CD8-positive, alpha-beta memory T cell (primary cell): ENCODE data around the gene ZNF622. TPM values are rescaled to one million over a fixed set of nuclear protein-coding genes. Genes with fewer than 3 reads are reported as not detected.

Experiments used
- CTCF ChIA-PET: fragments of 350-600 bp; sonication (Branson Sonifier 250); formaldehyde crosslinking; loops from one replicate; lab custom pipeline; 2021; ENCODE audit warnings: antibody characterized with exemption; lab: Charles Lee
- POLR2A ChIA-PET: fragments of 350-600 bp; sonication (Branson Sonifier 250); formaldehyde crosslinking; loops from one replicate; lab custom pipeline; 2021; ENCODE audit warnings: antibody characterized with exemption; lab: Charles Lee
- DNase-seq, 5 donors: peaks; one replicate each; pipeline versions ENCODE4 v3.0.0 to v3.0.0-alpha.2; 2020 to 2022; ENCODE audit warnings: mixed read lengths in 1 of 5
- H3K27ac ChIP-seq: one replicate; pipeline ENCODE4 v1.7.0; 2013; ENCODE audit warnings: low read depth, mild to moderate bottlenecking, low read length, moderate library complexity
- H3K27me3 ChIP-seq: 2 replicates; pipeline ENCODE4 v1.7.0; 2013; ENCODE audit warnings: low read length, mild to moderate bottlenecking; ENCODE audit not compliant: insufficient read depth, poor library complexity, severe bottlenecking
- H3K36me3 ChIP-seq: 2 replicates; pipeline ENCODE4 v1.7.0; 2013; ENCODE audit warnings: mild to moderate bottlenecking, low read length, moderate library complexity; ENCODE audit not compliant: insufficient read depth
- H3K4me1 ChIP-seq: 2 replicates; pipeline ENCODE4 v1.7.0; 2013; ENCODE audit warnings: mild to moderate bottlenecking, low read length, moderate library complexity; ENCODE audit not compliant: insufficient read depth
- H3K4me3 ChIP-seq: 2 replicates; pipeline ENCODE4 v1.7.0; 2013; ENCODE audit warnings: mild to moderate bottlenecking, low read length
- H3K9me3 ChIP-seq: 2 replicates; pipeline ENCODE4 v1.7.0; 2013; ENCODE audit warnings: mild to moderate bottlenecking, low read length
- H3K27ac Mint-ChIP-seq, 8 donors: one replicate each; pipeline ENCODE4 v1.8.0; 2020 to 2021; ENCODE audit warnings: mixed read lengths in 8 of 8, mild to moderate bottlenecking in 6 of 8, inconsistent platforms in 3 of 8, moderate library complexity in 3 of 8
- H3K27me3 Mint-ChIP-seq, 2 donors: one replicate each; pipeline ENCODE4 v1.8.0; 2020 to 2021; ENCODE audit warnings: mixed read lengths in 2 of 2, mild to moderate bottlenecking in 1 of 2, moderate library complexity in 1 of 2
- H3K36me3 Mint-ChIP-seq, 3 donors: one replicate each; pipeline ENCODE4 v1.8.0; 2020 to 2021; ENCODE audit warnings: mixed read lengths in 3 of 3, inconsistent platforms in 1 of 3, mild to moderate bottlenecking in 1 of 3
- H3K4me1 Mint-ChIP-seq, 3 donors: one replicate each; pipeline ENCODE4 v1.8.0; 2020 to 2021; ENCODE audit warnings: mixed read lengths in 3 of 3, inconsistent platforms in 1 of 3, mild to moderate bottlenecking in 1 of 3
- H3K4me3 Mint-ChIP-seq, 7 donors: one replicate each; pipeline ENCODE4 v1.8.0; 2020 to 2021; ENCODE audit warnings: mixed read lengths in 7 of 7, mild to moderate bottlenecking in 6 of 7, moderate library complexity in 4 of 7, inconsistent platforms in 2 of 7
- H3K9me3 Mint-ChIP-seq, 5 donors: one replicate each; pipeline ENCODE4 v1.8.0; 2020 to 2022; ENCODE audit warnings: mixed read lengths in 5 of 5, mild to moderate bottlenecking in 3 of 5, moderate library complexity in 2 of 5, inconsistent platforms in 1 of 5
- polyA plus RNA-seq: library from polyadenylated mRNA; unstranded; fragments of 300-500 nt; fragmentation: Illumina TruSeq; gene quantifications from one replicate; pipeline ENCODE4 v1.2.3, GENCODE V29; 2021
- total RNA-seq, 2 experiments: library from RNA; stranded (reverse); gene quantifications; one replicate each; pipeline ENCODE4 v1.2.3, GENCODE V29; 2021

The ZNF622 gene
- total and polyA plus RNA-seq, 3 experiments from 2014 or later: 45.1 to 54.9 (median 45.9) TPM

DNA sequence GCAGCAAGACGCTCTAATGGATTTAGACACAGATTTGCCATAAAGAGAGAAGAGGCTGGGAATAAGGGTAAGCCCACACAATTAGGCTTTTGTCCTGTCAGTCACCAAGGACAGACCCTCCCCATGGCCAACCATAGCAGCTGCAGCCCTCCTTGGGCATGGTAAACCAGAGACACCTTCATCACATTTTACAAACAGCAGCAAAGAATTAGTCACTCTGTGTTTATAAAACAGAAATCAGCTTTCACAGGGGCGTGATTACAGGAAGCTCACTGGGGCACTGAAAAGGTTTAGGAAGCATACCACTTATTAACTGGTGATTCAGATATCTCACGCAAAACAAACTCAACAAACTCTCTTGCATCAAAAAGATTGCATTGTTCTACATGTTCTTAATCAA is 37.3 kb upstream of the ZNF622 start:
- H3K4me1 Mint-ChIP-seq: peaks cover 4 to 20% (median 18%) of the 10 kb centered on the region in 3 donors

DNA sequence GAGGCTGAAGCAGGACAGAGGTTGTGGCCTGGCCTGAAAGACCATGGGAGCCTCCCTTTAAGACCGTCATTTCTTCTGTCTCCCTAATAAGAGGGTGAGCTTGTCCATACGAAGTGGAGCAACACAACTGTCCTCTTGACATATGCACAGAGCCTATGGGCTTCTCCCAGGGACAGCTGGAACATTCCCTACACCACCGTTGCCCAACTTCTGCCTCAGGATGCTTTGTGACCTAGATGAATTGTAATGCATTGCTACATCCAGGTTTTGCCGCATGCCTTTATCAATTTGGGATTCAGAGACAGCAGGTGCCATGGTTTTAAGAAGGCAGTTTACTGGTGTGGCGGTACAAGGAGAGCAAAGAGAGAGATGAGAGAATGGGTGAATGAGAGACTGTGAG is 34.4 kb upstream of the ZNF622 start:
- Mint-ChIP-seq H3K27me3 (peaks cover 0 to 1% of the 10 kb centered on the region in 2 donors), H3K4me1 (peaks cover 4 to 20% (median 16%) of the 10 kb centered on the region in 3 donors), H3K27ac (no peak overlapping the region), H3K36me3 (peaks cover 15 to 47% (median 20%) of the 10 kb centered on the region in 3 donors), H3K4me3 (peak overlapping the region in 1 of 7 donors; percentile 11), H3K9me3 (peaks cover under 1 to 25% (median 17%) of the 10 kb centered on the region in 5 donors)
- ChIA-PET CTCF (no interaction called here), POLR2A (no interaction called here)
- DNase-seq: no peak
- Histone ChIP-seq H3K9me3 (peaks cover 5% of the 10 kb centered on the region), H3K27me3 (no peaks in the 10 kb centered on the region), H3K4me1 (no peaks in the 10 kb centered on the region), H3K4me3 (no peak overlapping the region), H3K36me3 (no peaks in the 10 kb centered on the region), H3K27ac (no peak overlapping the region)

More for the DNA sequence above, 37.3 kb upstream of the ZNF622 start:
- H3K27me3 Mint-ChIP-seq: peaks cover 0 to 3% of the 10 kb centered on the region in 2 donors
- peaks cover 0 to 5% (median 1%) of the 10 kb centered on the region in 5 donors for H3K9me3 Mint-ChIP-seq
- Histone ChIP-seq H3K4me3 (no peak overlapping the region), H3K27ac (no peak overlapping the region), H3K27me3 (no peaks in the 10 kb centered on the region), H3K9me3 (no peaks in the 10 kb centered on the region), H3K36me3 (no peaks in the 10 kb centered on the region), H3K4me1 (no peaks in the 10 kb centered on the region)
- ChIA-PET POLR2A (no interaction called here), CTCF (no interaction called here)
- DNase-seq: no peak
- peaks cover 11 to 25% (median 14%) of the 10 kb centered on the region in 3 donors for H3K36me3 Mint-ChIP-seq
- no peak overlapping the region for H3K27ac Mint-ChIP-seq
- no peak overlapping the region for H3K4me3 Mint-ChIP-seq

DNA sequence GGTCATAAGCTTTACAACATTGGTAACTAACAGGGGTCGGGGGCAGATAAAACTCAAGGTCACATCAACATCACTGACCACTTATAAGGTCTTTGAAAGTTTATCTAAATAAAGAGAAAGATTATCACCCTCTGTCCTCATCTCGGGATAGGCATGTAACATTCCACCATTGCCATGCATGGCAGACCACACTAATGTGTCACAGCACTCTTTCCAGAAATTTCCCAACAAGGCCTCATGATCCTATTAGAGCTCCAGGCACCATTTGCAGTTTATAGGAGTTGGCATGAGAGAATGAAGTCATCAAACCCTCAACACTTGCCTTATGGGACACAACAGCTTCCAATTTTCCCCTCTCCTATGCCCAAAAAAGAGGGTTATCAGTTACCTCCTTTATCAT is 31.9 kb upstream of the ZNF622 start:
- Histone ChIP-seq H3K36me3 (no peaks in the 10 kb centered on the region), H3K9me3 (peaks cover 6% of the 10 kb centered on the region), H3K4me3 (no peak overlapping the region), H3K4me1 (no peaks in the 10 kb centered on the region), H3K27me3 (no peaks in the 10 kb centered on the region), H3K27ac (no peak overlapping the region)
- ChIA-PET POLR2A (no interaction called here), CTCF (interaction anchor here (1.9 kb wide), 1 partner anchor 14 kb away, joined by 7 read pairs; no protein-coding TSS in a partner anchor)
- Mint-ChIP-seq H3K4me1 (peaks cover 5 to 30% (median 20%) of the 10 kb centered on the region in 3 donors), H3K9me3 (peaks cover 5 to 33% (median 23%) of the 10 kb centered on the region in 5 donors), H3K27me3 (peaks cover 0 to 3% of the 10 kb centered on the region in 2 donors), H3K4me3 (no peak overlapping the region), H3K36me3 (peaks cover 14 to 43% (median 20%) of the 10 kb centered on the region in 3 donors), H3K27ac (no peak overlapping the region)
- no peak for DNase-seq

DNA sequence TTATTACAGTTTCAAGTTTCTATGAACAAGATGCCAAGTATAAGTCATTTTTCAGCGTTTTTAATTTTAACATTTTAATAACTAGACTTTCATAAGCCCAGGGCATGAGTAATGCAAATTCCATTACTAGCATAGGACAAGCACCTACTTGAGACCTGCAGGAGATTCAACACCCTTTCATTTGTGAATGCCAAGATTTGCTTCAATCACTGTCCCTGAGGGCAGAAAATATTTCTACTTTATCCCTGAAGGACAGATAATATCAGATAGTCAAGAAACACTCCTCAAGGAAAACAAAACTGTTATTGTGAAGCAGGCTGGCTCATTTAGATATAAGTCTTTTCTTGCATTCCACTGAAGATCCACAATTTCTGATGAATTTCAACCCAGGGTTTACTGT is 27.7 kb upstream of the ZNF622 start:
- H3K4me1 Mint-ChIP-seq: peaks cover 5 to 37% (median 9%) of the 10 kb centered on the region in 3 donors
- H3K4me3 Mint-ChIP-seq: no peak overlapping the region
- POLR2A ChIA-PET: no interaction called here
- Histone ChIP-seq H3K9me3 (peaks cover 6% of the 10 kb centered on the region), H3K4me3 (no peak overlapping the region), H3K27ac (no peak overlapping the region), H3K4me1 (no peaks in the 10 kb centered on the region), H3K36me3 (no peaks in the 10 kb centered on the region), H3K27me3 (no peaks in the 10 kb centered on the region)
- no peak for DNase-seq
- H3K27ac Mint-ChIP-seq: no peak overlapping the region
- CTCF ChIA-PET: no interaction called here
- H3K27me3 Mint-ChIP-seq: peaks cover 0 to 3% of the 10 kb centered on the region in 2 donors
- peaks cover 5 to 32% (median 23%) of the 10 kb centered on the region in 5 donors for H3K9me3 Mint-ChIP-seq
- peaks cover 7 to 35% (median 16%) of the 10 kb centered on the region in 3 donors for H3K36me3 Mint-ChIP-seq

DNA sequence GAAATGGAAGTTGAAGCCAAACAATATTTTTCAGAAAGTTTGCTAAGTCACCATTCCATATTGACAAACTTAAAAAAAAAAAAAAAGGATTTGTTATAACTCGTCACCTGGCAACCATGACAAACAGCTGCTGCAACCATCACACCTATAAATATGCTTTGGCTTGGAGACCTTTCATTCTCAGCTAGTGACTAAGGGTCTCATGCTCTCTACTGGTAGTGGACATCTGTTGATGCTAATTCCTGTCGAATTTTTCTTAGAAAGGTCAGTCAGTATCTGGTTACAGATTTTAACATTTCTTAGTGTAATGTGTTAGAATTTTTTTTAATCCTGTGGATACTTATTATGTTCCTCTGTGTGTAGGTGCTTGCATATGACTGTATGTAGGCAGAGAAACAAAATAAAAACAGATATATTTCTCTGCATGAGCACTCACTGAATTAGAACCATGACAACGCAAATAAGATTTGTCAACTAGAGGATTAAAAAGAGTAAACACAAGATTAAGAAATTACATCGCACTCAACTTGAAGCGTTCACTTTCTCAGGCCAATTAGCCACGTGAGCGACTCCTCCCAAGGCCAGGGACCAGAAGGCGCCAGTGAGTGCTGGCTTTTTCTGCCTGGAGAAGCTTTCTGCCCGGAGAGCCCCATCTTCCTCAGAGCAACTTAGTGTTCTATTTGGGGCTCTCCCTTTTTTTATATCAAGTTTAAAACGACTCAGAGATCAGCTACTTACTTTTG is 27.0 kb upstream of the ZNF622 start:
- ChIA-PET CTCF (no interaction called here), POLR2A (no interaction called here)
- Mint-ChIP-seq H3K4me1 (peaks cover 5 to 35% (median 9%) of the 10 kb centered on the region in 3 donors), H3K9me3 (peaks cover 5 to 26% (median 19%) of the 10 kb centered on the region in 5 donors), H3K4me3 (no peak overlapping the region), H3K27ac (no peak overlapping the region), H3K36me3 (peaks cover 4 to 28% (median 11%) of the 10 kb centered on the region in 3 donors), H3K27me3 (peaks cover 0 to 4% of the 10 kb centered on the region in 2 donors)
- no peaks in the 10 kb centered on the region for H3K27me3 ChIP-seq
- H3K4me1 ChIP-seq: no peaks in the 10 kb centered on the region
- H3K36me3 ChIP-seq: no peaks in the 10 kb centered on the region
- peaks cover 6% of the 10 kb centered on the region for H3K9me3 ChIP-seq
- H3K27ac ChIP-seq: no peak overlapping the region
- H3K4me3 ChIP-seq: no peak overlapping the region
- DNase-seq: no peak

DNA sequence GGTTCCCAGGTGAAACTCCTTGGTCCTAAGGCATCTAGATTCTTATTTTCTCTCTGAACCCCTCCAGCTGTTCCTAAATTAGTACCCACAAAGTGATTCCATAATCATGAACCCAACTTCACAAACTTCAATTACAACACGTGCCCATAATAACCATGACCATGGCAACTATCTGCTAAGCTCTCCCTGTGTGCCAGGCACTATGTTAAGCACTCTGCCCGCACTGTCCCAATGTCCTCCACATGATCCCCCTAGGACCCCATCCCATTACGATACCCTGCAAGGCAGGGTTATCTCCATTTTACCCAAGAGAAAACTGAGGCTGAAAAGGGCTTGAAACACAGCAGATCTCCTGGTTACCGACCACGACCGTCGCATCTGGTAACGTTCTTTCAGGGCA is 25.3 kb upstream of the ZNF622 start:
- Mint-ChIP-seq H3K9me3 (peaks cover 5 to 13% (median 10%) of the 10 kb centered on the region in 5 donors), H3K4me1 (peaks cover 5 to 38% (median 9%) of the 10 kb centered on the region in 3 donors), H3K4me3 (no peak overlapping the region), H3K27me3 (peaks cover 0 to 4% of the 10 kb centered on the region in 2 donors), H3K36me3 (peaks cover 4 to 16% (median 6%) of the 10 kb centered on the region in 3 donors), H3K27ac (peak overlapping the region in 1 of 8 donors; percentile 47)
- no peak overlapping the region for H3K27ac ChIP-seq
- ChIA-PET POLR2A (no interaction called here), CTCF (interaction anchor here (1.8 to 2.1 kb wide), 2 partner anchors 39 to 176 kb away, joined by 3 to 10 read pairs; no protein-coding TSS in a partner anchor)
- H3K9me3 ChIP-seq: peaks cover 6% of the 10 kb centered on the region
- H3K4me3 ChIP-seq: no peak overlapping the region
- DNase-seq: no peak
- no peaks in the 10 kb centered on the region for H3K4me1 ChIP-seq
- H3K36me3 ChIP-seq: no peaks in the 10 kb centered on the region
- no peaks in the 10 kb centered on the region for H3K27me3 ChIP-seq

DNA sequence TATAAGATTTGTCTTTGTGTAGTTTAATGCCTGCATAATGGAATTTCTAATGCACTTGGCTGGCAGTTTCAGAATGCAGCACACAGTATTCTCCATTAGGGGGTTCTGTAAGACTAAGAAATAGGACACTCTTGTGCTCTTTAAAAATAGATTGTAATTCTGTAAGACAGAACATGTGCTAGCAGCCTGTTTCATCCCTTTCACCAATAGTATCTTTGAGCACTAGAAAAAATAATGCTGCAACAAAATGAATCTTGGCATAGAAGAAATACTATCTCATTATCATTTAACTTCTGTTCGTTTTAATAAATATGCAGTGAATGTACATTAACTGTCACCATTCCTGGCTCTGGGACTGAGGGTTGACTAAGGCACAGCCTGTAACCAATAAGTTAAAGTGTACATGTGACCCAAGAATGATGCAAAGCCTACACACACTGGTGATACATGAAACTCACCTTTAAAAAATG is 23.8 kb upstream of the ZNF622 start:
- ChIA-PET CTCF (interaction anchor here (2.1 kb wide), 1 partner anchor 178 kb away, joined by 10 read pairs; no protein-coding TSS in a partner anchor), POLR2A (no interaction called here)

DNA sequence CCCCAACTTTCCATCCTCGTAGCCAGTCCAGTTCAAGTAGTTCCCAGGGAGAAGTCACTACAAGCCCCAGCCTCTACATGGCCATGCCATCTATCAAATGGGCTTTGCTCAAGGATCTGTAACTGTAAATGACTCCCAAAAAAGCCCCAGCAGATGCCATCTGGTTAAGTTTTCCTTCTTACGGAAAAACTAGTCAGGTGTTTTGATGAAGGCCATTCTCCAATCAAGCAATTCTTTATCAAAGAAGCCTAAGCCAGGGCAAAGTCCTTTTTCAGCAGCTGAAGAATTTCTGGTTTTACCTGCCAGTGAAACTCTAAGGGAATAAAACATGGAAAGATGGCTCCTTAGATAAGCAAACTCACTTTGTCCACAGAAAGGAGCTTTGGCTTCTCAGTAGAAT is 21.9 kb upstream of the ZNF622 start:
- no peak overlapping the region for H3K4me3 Mint-ChIP-seq

More for the DNA sequence above, 23.8 kb upstream of the ZNF622 start:
- H3K36me3 ChIP-seq: no peaks in the 10 kb centered on the region
- peak overlapping the region in 2 of 8 donors; percentile 8 to 52 for H3K27ac Mint-ChIP-seq
- peaks cover 0 to 1% of the 10 kb centered on the region in 2 donors for H3K27me3 Mint-ChIP-seq
- no peak overlapping the region for H3K27ac ChIP-seq
- H3K9me3 ChIP-seq: no peaks in the 10 kb centered on the region
- H3K36me3 Mint-ChIP-seq: peaks cover 0 to 2% (median 1%) of the 10 kb centered on the region in 3 donors
- no peaks in the 10 kb centered on the region for H3K4me1 ChIP-seq
- H3K4me3 Mint-ChIP-seq: no peak overlapping the region
- H3K4me1 Mint-ChIP-seq: peaks cover 5 to 33% (median 5%) of the 10 kb centered on the region in 3 donors
- peak in 1 of 5 donors; percentile 18 for DNase-seq
- H3K27me3 ChIP-seq: no peaks in the 10 kb centered on the region
- H3K4me3 ChIP-seq: no peak overlapping the region
- H3K9me3 Mint-ChIP-seq: peaks cover 0 to 3% (median 0%) of the 10 kb centered on the region in 5 donors

More for the DNA sequence above, 21.9 kb upstream of the ZNF622 start:
- peaks cover 0 to 1% of the 10 kb centered on the region in 2 donors for H3K27me3 Mint-ChIP-seq
- H3K4me1 ChIP-seq: no peaks in the 10 kb centered on the region
- H3K9me3 ChIP-seq: no peaks in the 10 kb centered on the region
- no peaks in the 10 kb centered on the region for H3K27me3 ChIP-seq
- ChIA-PET POLR2A (no interaction called here), CTCF (interaction anchor here (1.6 kb wide), 1 partner anchor 180 kb away, joined by 7 read pairs; no protein-coding TSS in a partner anchor)
- no peak for DNase-seq
- no peak overlapping the region for H3K4me3 ChIP-seq
- no peak overlapping the region for H3K27ac Mint-ChIP-seq
- peaks cover 0 to 23% (median 0%) of the 10 kb centered on the region in 3 donors for H3K4me1 Mint-ChIP-seq
- no peaks in the 10 kb centered on the region for H3K36me3 Mint-ChIP-seq
- H3K36me3 ChIP-seq: no peaks in the 10 kb centered on the region
- H3K27ac ChIP-seq: no peak overlapping the region
- H3K9me3 Mint-ChIP-seq: no peaks in the 10 kb centered on the region
